Kasumi-1 (cell line): Measurements from ENCODE around the gene CCDC149.

Experiments used
- DNase-seq, 2 experiments: peaks; one replicate each; lab custom pipeline; 2025; lab: John Stamatoyannopoulos, UW

Gene CCDC149

DNA sequence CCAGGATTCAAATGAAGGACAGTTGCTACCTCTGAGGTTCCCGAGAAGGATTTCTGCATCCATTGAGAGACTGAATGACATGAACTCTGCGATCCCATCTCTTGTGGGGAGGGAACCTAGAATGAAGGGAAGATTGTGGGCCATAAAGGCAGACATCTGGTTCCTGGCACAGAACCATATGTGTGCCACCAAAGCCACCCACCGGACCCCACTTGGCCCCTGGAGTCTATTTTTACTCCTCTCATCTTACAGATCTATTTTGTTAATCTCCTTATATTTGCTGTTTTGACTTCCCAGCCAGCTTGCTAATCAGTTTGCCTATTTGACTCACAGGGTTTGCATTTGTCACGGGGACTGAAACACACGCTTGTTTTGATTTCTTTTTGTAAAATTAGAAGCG, 110.2 kb downstream of the CCDC149 start:
- no peak for DNase-seq

DNA sequence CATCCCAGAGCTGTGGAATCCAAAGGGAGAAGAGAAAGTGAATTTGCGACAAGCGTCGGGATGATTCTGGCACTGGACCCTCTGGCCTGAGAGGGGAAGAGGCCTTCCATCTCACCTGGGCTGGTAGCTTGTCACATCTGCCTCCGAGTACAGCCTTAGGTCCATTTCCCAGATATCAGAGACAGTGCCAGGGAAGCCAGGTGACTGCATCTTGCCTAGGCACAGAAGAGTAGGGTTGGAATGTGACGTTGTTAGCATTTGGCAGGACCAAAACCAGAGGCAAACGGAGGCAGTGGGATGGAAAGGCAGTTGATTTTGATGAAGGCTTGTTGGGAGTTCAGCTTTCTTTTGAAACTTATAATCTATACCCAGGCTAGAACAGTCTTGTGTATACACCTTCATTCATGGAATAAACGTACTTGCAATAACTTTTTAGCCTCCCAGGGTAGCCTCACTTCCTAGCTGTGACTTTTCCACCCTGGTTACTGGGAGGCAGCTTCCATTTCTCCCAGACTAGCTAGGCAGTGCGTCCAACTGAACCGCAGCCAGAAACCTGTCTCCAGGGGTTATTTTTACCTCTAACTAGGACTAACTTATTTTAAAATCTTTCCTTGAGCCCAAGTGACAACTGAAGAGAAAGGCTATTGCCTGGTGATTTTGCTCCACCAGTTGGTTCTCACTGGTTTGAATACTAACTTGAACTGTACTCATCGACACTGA, 111.5 kb downstream of the CCDC149 start:
- DNase-seq = no peak

DNA sequence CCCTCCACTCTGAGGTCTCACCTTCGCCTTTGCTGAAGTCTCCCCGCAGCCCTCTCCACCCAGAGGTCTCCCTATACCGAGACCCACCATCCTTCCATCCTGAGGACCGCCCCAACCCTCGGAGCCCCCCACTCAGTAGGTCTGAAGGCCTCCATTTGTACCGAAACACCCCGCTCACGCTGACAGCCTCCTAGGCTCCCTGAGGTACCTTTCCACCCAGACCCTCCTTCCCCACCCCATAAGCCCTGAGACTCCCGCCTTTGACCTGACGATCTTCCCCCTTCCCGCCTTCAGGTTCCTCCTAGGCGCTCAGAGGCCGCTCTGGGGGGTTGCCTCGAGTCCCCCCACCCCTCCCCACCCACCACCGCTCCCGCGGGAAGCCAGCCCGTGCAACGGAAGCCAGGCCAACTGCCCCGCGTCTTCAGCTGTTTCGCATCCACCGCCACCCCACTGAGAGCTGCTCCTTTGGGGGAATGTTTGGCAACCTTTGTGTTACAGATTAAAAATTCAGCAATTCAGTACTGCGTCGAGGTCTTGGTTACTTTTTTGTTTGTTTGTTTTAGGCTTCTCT, 112.4 kb downstream of the CCDC149 start:
- DNase-seq = no peak

DNA sequence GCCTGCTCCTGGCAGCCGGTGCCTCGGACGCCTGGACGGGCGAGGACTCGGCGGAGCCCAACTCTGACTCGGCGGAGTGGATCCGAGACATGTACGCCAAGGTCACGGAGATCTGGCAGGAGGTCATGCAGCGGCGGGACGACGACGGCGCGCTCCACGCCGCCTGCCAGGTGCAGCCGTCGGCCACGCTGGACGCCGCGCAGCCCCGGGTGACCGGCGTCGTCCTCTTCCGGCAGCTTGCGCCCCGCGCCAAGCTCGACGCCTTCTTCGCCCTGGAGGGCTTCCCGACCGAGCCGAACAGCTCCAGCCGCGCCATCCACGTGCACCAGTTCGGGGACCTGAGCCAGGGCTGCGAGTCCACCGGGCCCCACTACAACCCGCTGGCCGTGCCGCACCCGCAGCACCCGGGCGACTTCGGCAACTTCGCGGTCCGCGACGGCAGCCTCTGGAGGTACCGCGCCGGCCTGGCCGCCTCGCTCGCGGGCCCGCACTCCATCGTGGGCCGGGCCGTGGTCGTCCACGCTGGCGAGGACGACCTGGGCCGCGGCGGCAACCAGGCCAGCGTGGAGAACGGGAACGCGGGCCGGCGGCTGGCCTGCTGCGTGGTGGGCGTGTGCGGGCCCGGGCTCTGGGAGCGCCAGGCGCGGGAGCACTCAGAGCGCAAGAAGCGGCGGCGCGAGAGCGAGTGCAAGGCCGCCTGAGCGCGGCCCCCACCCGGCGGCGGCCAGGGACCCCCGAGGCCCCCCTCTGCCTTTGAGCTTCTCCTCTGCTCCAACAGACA, 113.1 kb downstream of the CCDC149 start:
- DNase-seq = no peak

DNA sequence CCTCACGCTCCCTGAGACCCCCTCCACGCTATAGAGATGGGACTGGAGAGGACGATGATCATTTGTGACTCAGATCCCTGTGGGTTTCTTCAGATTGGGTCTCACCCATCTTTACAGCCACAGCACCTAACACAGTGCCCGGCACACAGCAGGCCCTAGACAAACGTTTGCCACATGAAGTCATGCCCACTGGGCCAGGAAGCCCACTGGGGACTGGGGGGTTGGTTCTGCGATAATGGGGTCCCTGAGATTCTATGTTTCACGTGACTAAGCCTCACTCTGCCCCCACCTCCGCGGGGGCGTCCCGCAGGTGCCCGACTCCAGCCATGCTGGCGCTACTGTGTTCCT, 113.7 kb downstream of the CCDC149 start:
- no peak for DNase-seq

DNA sequence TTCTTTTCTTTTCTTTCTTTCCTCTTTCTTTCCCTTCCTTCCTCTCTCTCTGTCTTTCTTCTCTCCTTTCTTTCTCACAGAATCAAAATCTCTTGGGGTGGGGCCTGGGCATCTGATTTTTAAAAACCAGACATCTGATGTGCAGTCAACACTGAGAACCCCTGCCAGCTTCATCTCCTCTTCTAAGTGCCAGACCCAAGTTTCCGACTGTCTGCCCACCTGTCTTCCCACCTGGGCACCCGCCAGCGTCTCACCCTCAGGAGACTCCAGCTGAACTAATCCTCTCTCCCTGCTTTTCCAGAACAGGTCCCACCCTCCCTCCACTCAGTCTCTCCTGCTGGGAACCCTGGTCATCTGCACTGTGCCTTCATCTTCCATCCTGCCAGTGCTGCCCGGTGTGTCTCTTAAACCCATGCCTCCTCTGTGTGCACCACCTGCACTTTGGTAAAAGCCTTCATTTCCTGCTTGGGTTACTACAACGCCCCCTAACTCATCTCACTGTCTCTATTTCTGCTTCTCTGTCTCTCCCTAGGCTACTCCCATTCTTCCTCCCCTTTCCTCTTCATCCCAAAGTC, 114.7 kb downstream of the CCDC149 start:
- no peak for DNase-seq

DNA sequence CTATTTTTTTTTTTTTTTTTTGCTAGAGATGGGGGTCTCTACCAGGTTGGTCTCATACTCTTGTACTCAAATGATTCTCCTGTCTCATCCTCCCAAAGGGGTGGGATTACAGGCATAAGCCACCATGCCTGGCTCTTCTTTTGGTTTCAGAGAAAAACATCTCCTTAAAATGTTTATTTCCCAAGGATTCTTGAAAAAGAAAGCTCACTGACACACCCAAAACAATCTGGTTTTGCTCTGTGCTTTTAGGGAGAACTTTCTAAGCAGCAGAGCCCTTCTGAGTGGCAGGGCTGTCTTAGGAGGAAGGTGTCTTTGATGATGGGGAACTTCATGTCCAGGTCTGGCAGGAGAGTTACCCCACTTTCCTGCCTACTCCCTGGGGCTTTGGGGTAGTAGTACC, 116.2 kb downstream of the CCDC149 start:
- DNase-seq = no peak

DNA sequence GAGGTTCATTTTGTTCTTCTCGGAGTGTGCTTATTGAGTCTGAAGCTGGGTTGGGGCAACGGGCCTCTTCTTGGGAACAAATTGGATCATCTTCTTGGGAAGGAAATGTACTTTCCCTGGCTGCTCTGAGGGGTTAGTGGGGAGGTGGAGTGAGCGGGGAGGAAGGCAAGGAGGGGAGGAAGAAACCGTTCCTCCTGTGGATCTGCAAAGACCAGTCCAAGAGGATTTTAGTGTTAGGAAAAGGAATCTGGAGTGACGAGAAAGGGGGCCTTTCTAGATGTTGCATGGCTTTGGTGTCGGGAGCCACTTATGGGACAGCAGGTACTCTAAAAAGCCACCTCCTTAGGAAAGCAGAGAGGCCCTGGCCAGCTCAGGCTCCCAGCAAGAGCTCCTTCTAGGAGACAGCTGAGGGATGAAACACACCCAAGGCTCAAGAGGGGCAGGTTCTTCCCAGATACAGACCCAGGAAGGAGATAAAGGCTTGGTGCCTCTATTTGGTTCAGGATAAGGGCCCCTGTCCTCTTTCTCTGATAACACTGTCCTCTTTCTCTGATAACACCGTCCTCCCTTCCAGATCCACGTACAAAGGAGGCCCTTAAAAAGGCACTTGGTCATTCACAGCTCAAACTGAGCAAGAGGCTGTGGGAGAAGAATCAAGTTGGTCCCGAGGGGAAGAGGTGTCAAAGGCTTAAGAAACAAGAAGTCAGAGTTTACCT, 117.0 kb downstream of the CCDC149 start:
- no peak for DNase-seq

DNA sequence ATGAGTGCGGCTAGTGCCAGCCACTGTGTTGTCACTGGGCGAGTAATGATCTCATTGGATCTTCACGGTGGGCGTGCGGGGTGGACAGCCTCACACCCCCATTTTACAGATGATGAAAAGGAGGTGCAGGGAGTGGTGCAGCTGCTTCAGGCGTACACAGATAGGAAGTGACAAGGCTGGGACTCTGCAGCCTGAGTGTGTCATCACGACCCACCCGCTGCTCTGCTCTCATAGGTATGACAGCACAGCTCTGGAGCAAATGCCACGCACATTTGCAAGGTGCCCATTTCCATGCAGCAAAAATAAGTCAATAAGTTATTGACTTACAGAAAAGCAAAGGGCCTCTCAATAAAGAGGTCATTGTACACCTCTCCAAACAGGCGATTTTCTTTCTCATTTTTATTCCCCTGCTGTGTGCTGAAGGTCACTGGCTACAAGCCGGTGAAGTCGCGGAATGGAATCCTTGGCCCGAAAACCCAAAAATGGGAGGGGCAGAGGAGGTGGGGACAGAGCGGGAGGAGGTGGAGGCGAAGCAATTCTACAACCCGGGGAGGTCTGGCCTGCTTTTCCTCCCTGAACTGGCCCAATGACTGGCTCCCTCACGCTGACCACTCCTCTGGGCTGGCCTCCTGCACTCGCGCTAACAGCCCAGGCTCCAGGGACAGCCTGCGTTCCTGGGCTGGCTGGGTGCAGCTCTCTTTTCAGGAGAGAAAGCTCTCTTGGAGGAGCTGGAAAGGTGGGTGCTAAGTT, 117.8 kb downstream of the CCDC149 start, which contains the start of gene SOD3:
Gene SOD3, plus strand, starts transcription at position 658 of the 750 bp plus-strand sequence. CDS start 3,949 bp downstream, outside the sequence.
- DNase-seq = no peak

DNA sequence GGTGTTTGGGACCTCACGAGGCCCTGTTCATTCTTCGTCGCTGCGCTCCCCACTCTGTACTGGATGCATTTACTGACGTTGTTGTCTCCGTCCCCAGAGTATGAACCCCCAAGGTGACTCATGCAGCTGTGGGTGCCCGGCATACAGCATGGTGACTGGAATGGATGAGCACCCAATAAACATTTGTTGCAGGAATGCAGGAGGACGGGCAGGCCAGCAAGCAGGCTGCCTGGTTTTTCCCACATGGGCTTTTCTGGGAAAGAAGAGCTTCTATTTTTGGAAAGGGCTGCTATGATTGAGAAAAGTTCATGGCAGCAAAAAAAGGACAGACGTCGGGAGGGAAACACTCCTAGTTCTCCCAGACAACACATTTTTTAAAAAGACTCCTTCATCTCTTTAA, 118.4 kb downstream of the CCDC149 start:
- DNase-seq = no peak

DNA sequence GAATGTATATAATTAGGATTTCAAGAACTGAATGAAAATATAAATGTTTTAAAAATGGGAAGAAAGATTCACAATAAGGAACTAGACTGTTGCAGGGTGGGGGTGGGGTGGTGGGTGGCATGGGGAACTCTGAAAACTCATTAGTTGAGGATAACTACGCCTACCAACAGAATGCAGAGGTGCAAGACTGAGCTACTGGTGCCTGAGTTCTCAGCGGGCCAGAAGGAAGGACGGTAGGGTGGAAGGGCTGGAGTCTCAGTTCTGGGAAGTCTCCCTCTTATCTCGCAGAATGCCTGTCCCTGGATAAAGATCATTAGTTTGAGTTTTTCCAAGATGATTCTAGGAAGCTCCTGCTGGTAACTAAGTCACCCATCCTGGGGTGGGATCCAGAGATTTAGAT, 118.8 kb downstream of the CCDC149 start:
- DNase-seq = no peak

DNA sequence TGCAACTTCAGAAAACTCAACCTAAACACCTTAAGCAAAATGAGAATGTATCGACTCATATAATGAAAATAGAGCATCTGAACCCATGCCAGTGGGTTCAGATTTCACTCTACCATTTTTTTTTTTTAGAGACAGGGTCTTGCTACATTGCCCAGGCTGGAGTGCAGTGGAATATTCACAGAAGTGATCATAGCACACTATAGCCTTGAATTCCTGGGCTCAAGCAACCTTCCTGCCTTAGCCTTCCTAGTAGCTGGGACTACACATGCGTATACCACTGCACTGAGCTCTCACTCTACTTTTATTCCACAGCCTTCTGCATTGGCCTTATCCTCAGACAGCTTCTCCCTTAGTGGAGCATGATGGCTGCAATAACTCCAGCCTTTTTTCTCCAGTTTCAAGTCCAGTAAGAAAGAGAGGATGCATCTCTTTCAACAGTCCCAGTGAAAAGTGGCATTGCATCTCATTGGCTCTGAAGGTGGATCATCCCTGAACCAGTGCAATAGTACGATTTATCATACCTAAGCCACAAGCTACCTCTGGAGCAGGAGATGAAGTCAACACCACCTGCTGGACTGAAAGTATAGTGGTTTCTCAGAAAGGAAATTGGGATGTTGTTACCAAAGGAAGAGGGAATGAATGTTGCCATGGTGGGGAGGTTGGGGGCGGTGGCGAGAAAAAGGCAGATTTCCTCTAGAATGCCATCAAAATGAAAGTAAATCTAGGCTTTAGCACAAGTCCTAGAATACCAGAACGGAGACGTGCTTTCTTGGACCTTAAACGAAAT, 119.4 kb downstream of the CCDC149 start:
- DNase-seq = peak in 1 of 2 experiments; percentile 5

DNA sequence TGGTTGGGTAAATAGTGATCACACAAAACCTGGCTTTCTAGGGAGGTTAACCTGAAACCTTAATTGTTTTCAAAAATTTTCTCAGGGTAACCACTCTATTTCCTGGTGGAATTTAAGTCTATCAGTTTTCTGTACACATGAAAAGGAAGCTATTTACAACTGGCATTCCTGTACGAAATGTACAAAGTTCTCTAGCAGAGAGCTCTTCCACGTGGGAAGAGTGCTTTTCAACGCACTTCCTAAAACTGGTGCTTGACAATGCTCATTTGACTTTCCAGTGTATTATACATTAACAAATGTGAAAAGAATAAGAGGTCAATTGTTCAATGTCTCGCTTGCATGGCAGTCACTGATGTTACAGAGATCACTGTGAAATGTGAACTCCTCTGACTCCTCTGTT, 120.3 kb downstream of the CCDC149 start:
- DNase-seq = no peak

DNA sequence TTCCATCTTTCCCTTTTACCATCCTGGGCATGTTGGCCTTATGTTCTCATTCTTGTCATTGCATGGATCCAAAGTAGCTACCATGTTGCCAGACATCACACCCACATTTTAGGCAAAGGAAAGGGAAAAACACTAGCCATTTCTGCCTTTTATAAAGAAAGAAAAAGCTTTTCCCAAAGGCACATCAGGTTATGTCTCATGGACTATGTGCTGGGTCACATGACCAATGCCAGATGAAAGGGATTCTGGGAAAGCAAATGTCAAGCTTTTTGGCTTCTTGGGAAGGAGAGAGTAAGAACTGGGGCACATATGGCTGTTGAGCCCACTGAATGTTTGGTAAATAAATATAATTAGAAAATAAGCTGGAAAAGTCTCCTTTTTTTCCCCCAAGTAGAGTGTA, 121.8 kb downstream of the CCDC149 start:
- DNase-seq = no peak

DNA sequence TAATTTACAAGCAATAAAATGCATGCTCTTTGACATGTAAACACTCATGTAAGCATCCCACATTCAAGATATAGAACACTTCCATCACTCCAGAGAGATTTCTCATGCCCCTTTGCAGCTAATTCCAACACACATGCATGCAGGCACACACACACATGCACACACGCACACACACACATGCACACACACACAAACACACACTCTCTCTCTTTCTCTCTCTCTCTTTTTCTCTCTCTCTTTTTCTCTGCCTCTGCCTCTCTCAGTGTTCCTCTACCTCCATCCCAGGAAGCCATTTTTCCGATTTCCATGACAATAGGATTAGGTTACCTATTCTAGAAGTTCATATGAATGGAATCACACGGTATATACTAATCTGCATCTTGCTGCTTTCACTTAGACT, 129.3 kb downstream of the CCDC149 start:
- no peak for DNase-seq

DNA sequence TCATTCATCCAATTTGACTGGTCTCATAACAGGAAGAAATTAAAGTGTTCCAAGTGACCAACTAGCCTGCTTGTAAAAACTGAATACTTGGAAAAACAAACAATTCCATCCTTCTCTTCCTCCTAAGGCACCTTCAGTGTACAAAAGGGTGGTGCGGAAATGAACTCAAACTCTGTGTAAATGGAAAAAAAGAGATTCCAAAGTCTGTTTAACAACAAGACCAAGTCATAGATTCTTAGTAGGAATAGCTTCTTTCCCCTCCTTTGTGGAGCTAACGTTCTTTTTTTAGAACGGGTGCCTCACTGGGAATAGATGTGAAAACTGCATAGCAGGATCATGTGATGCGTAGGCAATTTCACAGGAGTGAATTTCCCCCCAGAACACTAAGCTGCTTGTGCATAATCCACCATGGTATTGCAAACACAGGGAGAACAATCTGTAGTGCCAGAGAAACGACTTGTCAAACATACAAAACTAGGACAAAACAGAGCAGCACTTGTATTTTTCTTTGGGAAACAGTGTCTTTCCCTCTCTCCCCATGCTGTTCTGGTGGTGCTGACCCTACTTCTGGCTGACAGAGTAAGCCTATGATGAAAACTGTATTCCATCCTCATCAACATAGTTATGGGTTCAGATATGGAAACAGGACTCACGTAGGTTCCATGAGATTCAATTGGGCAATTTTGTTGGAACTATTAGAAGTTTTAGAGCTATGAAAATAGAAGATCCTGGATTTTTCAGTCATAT, 130.7 kb downstream of the CCDC149 start:
- no peak for DNase-seq

DNA sequence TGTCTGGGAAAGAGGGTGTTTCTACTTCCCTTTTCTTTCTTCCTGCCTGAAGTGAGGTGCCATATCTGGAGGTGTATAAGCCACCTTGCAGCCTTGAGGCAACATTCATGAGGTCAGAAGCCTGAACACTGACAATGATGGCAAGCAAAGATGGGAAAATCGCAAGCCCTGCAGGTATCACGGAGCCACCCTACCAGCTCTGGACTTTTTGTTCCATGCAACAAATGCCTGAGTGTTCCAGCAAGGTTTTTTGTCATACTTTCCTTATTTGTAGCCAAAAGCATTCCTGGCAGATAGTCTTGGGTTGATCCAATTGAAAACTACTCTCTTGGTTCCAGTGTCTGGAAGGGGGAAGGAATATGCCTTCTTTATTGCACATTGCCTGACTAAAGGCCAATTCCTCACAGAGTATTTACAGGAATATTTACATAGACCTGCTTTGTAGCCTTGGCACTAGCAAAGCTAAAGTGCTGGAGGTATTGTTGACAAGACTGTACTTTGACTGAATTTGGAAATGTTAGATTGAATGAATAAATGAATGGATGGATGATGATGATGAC, 131.8 kb downstream of the CCDC149 start:
- no peak for DNase-seq

DNA sequence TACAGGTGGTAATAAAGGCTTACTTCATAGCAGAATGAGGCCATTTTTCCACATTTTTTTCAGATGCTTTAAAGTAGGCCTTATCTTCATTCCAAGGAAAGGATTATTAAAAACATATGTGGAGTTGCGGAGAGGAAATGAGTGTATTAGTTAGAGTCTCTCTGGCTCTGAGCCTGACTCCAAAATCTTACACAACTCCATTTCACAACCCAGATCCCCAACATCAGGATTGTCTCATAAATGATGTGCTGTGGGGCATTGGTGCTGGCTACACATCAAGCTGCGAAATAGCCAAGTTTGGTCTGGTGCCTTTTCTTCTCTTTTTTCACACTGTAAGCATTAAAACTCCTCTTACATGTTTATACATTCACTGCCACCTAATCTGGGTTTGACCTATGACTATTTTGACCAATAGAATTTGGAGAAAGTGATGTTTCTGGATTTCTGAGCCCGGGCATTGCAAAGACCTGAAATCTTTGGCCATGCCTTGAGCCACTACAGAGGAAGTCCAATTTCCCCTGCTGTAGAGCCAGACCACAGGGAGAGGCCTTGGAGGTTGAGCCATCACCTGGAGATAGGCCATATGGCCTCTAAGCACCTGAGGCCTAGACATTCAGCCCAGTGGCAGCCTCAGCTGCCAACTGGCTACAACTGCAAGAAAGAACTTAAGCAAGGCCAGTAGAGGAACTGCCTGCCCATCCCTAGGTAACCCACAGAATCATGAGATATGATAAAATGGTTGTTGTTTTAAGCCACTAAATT, 134.2 kb downstream of the CCDC149 start:
- no peak for DNase-seq
